GM04504 (cell line): ENCODE data around the gene EBP.
A peak's percentile ranks its signal among the peaks of the same experiment; 100 is the strongest.

Source experiments
- DNase-seq: peaks from one replicate; pipeline ENCODE4 v3.0.0-alpha.2; 2012; ENCODE audit warnings: low read depth

EBP gene

GRCh38 chrX:48521353-48522243, at the start of gene EBP:
EBP (plus strand) TSS chrX:48521808; CDS start chrX:48523772, 1,964 bp downstream.
- no peak for DNase-seq

GRCh38 chrX:48472225-48472624, 49.4 kb upstream of the EBP start:
- no peak for DNase-seq

GRCh38 chrX:48472851-48473703, 48.5 kb upstream of the EBP start:
- DNase-seq: no peak

GRCh38 chrX:48473704-48473990, 48.0 kb upstream of the EBP start:
- no peak for DNase-seq

- DNase-seq: no peak
These were observed 47.5 kb upstream of the EBP start for GRCh38 chrX:48474127-48474526.

- DNase-seq: no peak
These were observed 47.0 kb upstream of the EBP start for GRCh38 chrX:48474581-48474980.

- no peak for DNase-seq
These were observed 46.3 kb upstream of the EBP start for GRCh38 chrX:48475296-48475695.

- peak; percentile 82 for DNase-seq
These were observed 45.6 kb upstream of the EBP start, which contains the start of gene FTSJ1 for GRCh38 chrX:48475774-48476577. FTSJ1 (plus strand) TSS chrX:48476199; CDS start chrX:48478048, 1,849 bp downstream.

GRCh38 chrX:48476919-48477318, 44.7 kb upstream of the EBP start:
- no peak for DNase-seq

GRCh38 chrX:48477960-48478755, 43.5 kb upstream of the EBP start:
- no peak for DNase-seq

- no peak for DNase-seq
These were observed 42.8 kb upstream of the EBP start for GRCh38 chrX:48478806-48479205.

GRCh38 chrX:48480142-48480541, 41.5 kb upstream of the EBP start:
- no peak for DNase-seq

GRCh38 chrX:48480583-48480982, 41.0 kb upstream of the EBP start:
- DNase-seq: no peak

- no peak for DNase-seq
These were observed 39.1 kb upstream of the EBP start for GRCh38 chrX:48482526-48482925.

- peak; percentile 91 for DNase-seq
These were observed 34.2 kb upstream of the EBP start for GRCh38 chrX:48487362-48487798.

- no peak for DNase-seq
These were observed 33.6 kb upstream of the EBP start for GRCh38 chrX:48488034-48488433.

GRCh38 chrX:48489296-48489695, 32.3 kb upstream of the EBP start:
- DNase-seq: no peak

- no peak for DNase-seq
These were observed 31.7 kb upstream of the EBP start for GRCh38 chrX:48489892-48490291.

- no peak for DNase-seq
These were observed 30.9 kb upstream of the EBP start for GRCh38 chrX:48490661-48491060.

- no peak for DNase-seq
These were observed 29.8 kb upstream of the EBP start for GRCh38 chrX:48491809-48492208.

- no peak for DNase-seq
These were observed 29.2 kb upstream of the EBP start for GRCh38 chrX:48492293-48492910.
